Activated CD4-positive, CD25-positive, alpha-beta regulatory T cell treated with anti-CD3 and anti-CD28 coated beads, Interleukin-2, amount 50 U/mL, for 16 hours (primary cell): ENCODE measurements around the gene PSMB10.
"Not testable (repeated sequence)": the region's sequence is repeated elsewhere in the genome, so short reads cannot be mapped to it uniquely, and the experiment has no call there.

Experiments used
- DNase-seq: peaks from one replicate; pipeline ENCODE4 v3.0.0-alpha.2; 2020; ENCODE audit warnings: low read depth, low spot score

The PSMB10 gene

DNA sequence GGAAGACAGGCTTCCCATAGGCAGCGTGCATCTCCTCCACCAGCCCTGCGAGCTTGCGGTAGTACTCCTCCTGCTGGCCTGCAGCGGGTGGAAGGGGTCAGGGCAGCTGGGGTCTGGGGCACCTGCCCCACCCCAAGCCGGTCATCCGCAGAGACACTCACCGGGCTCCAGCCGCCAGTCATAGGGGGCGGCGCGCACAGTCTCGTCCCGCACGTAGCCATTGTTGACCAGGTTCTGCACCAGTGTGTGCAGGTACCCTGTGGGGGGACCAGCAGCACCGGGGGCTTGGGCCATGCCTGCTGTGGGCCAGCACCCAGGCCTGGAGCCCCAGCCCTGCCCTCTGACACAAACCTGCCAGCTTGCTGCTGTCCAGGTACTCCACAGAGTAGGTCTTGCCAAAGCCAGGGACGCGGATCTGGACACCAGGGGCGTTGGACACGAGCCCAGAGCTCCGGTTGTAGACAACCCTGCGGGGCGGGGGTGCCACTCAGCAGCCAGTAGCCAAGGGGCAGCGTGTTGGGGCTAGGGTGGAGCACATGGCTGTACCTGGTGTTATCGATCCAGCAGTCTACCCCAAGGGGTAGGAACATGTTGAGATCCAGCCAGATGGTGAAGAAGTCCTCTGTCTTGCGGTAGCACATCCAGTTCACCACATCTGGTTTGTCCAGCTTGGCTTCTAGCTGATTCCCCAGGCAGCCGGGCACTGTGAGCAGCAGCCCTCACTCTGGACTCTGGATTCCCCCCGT is 6.0 kb upstream of the PSMB10 start:
- no peak for DNase-seq

DNA sequence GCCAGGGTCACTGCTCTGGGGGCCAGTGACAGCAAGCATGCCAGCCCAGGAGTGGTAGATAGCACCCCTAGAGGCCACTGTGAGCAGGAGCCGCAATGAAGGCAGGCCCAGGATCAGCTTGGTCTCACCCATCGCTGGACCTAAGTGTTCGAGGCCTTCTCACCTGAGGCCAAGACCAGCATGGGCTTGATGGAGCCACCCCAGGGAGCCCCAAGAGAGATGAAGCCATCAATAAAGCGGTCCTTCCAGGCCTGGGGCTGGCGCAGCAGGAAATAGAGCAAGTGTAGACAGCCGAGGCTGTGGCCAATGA is 5.5 kb upstream of the PSMB10 start:
- no peak for DNase-seq

DNA sequence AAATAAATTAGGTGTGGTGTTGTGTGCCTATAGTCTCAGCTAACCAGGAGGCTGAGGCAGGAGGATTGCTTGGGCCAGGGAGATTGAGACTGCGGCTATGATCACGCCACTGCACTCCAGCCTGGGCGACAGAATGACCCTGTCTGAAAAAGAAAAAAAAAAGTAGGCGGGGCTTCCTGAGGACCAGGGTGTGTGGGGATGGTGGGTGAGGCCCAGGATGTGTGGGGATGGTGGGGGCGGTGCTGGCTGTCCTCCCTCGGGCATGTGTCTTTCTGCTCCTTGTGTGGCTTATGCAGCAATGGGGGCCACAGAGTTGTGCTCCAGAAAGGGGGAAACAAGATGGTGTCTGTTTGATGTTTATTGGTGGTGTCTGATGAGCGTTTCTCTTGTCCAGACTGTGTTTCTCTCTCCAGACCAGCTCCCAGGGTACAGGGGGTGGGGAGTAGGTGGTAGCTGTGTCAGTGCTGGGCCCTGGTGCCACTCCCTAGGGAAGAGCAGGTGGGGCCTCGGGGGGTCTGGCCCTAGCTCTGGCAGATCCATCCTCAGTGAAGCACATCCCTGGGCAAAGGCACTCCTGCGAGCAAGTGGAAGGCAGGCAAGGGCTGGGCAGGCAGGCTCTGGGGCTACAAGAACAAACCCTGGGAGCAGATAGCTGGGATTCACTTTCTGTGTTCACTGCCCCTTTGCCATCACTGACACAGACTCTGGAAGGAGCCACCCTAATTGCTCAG is 5.0 kb upstream of the PSMB10 start:
- no peak for DNase-seq

DNA sequence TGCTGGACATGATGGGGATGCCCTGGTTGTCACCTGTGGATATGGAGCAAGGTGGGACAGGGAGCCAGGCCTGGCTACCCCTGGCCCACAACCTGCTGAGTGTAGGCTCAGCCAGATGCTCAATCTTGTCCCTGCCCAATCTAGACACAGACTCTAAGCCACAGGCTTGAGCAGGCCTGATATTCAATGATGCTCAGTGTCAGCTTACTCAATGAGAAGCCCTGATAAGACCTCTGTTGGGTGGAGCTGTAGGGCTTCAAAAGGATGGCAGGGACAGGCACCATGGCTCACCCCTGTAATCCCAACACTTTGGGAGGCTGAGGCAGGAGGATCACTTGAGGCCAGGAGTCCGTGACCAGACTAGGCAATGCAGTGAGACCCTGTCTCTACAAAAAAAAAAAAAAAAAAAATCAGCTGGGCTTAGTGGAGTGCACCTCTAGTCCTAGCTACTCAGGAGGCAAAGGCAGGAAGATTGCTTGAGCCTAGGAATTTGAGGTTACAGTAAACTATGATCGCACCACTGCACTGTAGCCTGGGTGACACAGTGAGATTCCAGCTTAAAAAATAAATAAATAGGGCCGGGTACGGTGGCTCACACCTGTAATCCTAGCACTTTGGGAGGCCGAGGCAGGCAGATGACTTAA is 3.9 kb upstream of the PSMB10 start:
- DNase-seq = no peak

DNA sequence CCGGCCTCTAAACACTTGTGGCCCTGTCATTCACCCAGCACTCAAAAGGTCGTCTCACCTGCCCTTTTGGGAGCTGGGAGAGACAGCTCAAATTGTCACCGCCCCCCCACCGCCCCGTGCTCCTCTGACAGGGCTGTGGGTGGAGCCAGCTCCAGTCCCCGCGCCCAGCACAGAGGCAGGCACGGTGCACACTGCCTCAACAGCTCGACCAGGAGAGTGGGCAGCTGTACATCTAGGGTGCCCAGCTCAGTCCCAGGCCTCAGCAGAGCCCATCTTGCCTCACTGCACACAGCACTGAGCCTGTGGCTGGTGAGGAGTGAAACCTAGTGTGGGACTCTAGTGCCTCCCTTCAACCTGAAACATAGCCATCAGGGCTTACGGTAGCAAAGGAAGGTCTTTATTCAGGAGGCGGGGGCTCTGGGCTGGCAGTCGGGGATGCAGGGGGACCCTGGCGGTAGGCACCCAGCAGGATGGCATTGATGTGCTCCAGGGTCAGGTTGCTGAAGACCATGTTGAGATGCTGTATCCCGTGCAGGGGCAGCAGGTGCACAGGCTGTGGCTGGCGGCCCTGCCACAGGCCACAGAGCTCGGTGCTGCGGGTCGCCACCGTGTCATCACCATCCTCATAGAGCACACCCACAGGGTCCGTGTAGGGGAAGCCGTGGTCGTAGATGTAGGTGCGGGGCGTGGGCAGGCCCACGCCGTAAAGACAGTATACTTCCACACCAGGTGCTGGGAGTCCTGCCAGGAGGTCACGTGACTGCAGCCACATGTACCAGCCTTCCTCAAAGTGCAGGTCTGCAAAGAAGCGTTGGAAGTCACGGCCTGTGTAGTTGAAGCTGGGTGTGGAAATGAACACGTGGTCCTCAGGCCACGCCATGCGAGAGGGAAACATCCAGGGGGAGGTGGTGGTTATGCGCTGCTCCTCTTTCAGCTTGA is 3.1 kb upstream of the PSMB10 start:
- no peak for DNase-seq

DNA sequence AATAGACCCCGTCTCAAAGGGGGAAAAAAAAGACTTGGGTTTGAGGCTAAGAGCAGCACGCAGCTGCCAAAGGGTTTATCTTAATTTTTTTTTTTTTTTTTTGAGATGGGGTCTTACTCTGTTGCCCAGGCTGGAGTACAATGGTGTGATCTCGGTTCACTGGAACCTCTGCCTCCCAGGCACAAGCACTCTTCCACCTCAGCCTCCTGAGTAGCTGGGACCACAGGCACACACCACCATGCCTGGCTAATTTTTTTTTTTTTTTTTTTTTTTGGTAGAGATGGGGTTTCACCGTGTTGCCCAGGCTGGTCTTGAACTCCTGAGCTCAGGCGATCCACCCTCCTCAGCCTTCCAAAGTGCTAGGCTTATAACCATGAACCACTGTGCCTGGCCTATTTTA is 1.1 kb upstream of the PSMB10 start:
- not testable (repeated sequence) for DNase-seq

DNA sequence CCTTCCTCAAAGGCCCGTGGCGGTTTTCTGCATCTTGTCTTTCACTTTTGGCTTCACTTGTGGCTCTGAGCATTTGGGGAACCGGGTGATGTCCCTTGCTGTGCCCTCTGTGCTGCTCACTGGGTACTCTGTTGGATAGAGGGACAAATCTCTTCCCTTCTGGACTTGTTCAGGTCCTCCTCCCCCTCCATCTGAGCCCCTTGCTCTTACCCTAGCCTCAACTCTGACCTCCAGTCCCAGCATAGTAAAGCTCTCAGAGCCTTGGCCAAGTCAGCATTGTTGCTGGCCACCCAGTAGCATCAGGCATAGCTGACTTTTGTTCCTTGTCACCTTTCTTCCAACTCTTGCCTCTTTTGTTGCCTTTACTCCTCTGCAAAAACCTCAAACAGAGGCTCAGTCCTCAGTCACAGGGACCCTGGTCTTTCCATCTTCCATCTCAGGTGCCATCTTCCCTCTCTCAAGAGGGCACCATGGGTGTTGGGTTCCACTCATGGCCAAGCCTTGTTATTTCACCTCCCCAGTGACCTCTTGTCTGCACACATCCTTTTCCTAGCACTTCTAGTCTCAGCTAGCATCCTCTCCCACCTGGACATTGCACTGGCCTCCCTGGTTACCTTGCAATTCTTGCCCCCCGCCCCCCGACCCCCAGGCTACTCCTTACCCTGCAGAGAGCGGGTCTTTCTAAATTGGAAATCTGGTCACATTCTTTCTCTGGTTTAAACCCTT is 393 bp upstream of the PSMB10 start:
- peak; percentile 67 for DNase-seq

DNA sequence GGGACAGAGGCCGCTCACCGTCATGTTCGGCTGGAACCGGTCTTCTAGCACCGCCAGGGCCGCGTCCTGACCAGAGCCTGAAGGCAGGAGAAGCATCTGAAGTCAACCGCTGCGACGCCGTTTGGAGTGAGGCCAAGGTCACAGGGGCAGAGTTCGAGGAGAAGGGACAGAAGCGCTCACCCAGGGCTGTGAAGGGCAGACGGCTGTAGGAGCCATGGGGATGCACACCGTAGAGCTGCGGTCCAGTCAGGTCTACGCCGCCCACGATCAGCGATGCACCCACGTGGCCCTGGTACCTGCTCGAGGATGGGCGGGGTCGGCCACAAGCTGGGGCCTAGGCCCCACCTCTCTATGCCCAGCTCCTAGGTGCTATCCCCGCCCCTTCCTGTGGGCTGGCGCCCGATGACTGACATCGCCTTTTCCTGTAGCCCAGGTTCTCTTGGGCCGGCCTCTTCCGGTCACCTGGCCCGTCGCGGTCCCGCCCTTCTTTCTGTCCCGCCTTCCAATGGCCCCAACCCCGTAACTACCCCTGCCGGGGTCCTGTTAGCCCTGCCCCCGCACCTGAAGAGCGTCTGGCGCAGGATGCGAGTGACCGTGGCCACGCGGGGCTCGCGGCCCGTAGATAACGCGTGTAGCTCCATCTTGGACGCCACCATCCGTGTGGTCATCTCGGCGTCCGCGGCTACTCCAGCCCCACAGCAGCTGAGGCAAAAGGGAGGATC is 1.1 kb downstream of the PSMB10 start:
- peak; percentile 91 for DNase-seq

DNA sequence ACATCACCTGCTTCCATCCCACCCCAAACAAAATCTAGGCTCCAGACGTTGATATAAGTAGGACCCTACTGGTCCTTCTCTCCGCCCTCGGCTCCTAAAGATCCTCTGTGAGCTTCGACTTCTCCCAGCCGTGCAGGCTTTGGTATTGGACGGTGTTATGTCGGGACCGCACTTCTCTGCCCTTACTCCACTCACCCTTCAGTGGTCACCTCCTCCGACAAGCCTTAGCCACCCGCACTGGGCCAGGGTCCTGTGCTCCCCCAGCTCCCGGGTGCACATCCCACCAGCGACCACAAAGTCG is 1.6 kb downstream of the PSMB10 start:
- DNase-seq = no peak

DNA sequence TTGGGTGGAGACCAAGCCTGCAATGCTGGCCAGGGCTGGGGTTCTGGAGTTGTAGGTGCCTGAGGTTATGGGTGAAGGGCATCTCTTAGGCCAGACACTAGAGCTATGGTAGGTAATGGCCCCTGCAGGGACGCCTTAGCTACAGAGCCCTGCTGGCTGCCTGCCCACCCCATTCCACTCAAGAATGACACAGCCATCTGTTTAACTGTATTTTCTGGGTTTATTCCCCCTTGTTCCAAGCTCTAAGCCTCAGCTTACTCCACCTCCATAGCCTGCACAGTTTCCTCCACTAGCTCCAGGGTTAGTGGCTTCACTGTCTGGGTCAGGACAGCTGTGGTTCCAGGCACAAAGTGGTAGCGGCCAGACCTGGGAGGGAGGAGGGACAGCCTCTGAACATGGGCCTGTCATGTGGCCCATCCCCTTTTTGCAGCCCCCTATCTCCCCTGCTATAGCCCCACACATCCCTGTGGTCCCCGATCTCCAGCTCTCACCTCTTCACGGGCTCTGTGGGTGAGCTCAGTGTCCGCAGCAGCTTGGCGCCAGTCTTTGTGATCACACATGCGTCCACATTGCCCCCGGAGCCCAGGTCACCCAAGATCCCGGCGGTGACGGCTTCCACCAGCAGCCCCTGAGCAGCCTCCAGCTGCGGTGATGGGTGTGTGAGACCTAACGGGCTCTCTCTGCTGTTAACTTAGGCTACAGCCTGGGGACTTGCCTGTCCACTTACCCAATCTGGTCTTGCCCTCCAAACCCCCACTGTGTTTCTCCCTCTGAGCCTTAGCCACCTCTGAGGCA is 2.1 kb downstream of the PSMB10 start:
- no peak for DNase-seq

DNA sequence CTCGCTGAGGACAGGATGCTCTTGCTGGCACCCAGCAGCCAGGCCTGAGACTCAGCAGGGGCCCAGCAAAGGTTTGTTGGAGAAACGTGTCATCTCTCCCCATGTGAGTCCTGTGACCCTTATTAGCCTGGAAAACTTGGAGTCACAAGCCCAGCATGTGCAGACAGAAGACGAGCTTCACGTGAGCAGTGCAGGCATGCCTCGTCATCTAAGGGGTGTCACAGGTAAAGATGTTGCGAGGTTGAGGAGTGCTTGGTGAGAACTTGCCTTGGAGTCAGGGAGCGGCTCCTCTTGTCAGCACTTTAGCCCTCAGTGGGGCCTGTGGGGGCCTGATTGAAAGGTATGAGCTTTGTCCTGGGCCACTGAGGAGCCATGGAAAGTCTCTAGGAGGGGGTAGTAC is 2.8 kb downstream of the PSMB10 start:
- no peak for DNase-seq

DNA sequence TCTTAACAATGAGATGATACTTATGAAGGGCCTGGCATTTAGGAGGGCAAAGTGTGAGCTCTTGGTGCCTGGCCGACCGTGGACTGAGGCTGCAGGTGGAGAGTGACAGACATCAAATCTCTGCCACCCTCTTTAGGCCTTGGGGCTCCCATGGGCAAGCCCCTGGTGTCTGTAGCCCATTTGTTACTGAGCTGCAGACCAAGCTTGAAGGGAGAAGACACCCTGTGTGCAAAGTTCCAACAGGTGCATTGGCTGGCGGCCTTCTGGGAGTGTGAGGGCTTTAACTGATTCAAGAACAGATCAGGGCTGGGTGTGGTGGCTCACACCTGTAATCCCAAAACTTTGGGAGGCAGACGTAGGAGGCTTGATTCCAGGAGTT is 4.2 kb downstream of the PSMB10 start:
- DNase-seq = no peak

DNA sequence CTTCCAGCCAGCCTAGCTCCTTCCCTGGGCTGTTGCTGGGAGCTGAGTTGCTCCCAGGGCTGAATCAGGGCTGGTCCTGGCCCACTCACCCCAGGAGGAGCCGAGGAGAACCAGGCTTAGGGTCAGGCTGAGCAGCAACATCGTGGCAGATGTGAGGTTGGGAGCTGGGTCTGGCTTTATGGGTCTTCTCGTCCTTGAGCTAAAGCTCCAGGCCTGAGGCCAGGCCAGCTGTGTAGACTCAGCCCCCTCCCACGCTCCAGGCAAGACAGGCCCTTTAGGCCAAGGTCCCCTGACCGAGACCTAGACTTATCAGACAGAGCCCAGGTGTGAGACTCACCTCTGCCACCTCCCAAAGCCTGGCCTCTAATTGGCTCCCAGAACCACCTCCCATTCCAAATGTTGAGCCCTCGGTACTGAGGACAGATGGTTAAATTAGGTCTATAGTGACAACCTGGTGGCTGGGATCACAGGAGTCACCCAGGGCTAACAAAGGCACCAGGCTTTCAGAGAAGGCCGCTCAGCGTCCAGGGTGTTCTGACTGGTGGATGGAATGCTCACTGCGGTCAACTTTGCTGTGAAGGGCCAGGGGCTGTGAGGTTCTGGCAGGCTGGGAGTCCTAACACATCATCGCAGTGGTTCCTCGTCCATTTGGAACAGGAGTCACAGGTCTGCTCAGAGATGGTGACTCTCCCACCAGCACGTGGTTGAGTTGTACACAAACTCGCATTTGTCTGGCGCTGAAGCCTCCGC is 4.8 kb downstream of the PSMB10 start, which contains the start of gene CTRL:
Gene CTRL (minus strand): TSS at position 151 of the 750 bp plus-strand sequence. CDS start 10 bp downstream, at position 141.
- DNase-seq = no peak

DNA sequence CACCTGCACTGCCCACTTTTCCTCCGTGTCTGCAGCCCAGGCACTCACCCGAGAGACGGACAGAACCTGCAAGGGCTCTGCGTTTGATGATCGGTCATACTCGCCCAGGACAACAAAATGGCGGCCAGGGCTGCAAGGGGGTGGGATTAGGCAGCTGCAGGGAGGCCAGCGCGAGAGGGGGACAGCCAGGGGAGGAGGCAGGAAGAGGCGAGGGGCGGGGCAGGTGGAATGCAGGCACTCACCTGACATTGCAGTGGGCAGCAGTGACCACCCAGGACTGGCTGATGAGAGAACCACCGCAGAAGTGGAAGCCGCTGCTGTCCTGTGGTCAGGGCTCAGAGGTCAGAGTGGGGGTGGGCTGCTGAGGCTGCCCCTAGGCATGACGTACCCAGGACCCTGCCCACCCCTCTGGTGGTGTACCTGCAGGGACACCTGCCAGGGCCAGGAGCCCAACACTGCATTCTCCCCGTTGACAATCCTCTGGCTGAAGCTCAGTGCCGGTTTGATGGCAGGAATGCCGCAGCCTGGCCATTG is 5.9 kb downstream of the PSMB10 start:
- no peak for DNase-seq

DNA sequence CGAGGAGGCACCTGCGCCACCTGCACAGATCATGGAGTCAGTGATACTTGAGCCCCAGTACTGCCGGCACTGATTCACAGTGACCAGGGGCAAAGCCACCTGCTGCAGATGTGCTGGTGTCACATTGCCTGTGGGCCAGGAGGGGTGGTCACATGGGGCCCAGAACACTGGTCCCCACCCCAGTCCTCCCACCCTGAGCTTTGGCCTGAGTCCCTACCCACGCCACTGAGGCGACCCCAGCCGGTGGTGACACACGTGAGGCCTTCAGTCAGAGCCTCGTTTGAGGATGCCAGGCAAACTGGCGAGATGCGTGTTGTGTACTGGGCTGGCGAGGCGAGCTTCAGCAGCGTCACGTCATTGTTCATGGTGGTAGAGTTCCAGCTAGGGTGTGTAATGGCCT is 6.5 kb downstream of the PSMB10 start:
- DNase-seq = no peak

DNA sequence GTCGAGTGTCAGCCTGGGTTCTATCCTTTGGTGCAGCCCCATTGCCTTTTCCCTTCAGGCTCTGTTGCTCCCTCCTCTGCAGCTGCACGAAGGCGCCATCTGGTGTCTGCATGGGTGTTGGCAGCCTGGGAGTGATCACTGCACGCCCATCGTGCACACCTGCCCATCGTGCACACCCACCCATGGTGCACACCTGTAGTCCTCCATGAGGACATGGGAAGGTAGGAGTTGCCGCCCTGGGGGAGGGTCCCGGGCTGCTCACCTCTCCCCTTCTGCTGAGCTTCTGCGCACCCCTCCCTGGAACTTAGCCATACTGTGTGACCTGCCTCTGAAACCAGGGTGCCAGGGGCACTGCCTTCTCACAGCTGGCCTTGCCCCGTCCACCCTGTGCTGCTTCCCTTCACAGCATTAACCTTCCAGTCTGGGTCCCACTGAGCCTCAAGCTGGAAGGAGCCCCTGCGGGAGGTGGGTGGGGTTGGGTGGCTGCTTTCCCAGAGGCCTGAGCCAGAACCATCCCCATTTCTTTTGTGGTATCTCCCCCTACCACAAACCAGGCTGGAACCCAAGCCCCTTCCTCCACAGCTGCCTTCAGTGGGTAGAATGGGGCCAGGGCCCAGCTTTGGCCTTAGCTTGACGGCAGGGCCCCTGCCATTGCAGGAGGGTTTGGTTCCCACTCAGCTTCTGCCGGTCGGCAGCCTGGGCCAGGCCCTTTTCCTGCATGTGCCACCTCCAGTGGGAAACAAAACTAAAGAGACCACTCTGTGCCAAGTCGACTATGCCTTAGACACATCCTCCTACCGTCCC is 7.9 kb downstream of the PSMB10 start:
- peak; percentile 50 for DNase-seq

DNA sequence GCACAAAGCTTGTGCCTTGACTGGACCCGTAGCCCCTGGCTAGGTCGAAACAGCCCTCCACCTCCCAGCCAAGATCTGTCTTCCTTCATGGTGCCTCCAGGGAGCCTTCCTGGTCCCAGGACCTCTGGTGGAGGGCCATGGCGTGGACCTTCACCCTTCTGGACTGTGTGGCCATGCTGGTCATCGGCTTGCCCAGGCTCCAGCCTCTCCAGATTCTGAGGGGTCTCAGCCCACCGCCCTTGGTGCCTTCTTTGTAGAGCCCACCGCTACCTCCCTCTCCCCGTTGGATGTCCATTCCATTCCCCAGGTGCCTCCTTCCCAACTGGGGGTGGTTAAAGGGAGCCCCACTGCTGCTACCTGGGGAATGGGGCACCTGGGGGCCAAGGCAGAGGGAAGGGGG is 8.5 kb downstream of the PSMB10 start:
- DNase-seq = no peak
